Choroid plexus epithelial cell (primary cell): ENCODE data around the gene CYGB.

Source experiments
- DNase-seq: peaks from one replicate; pipeline ENCODE4 v3.0.0-alpha.2; 2010; ENCODE audit warnings: low read depth
- H3K4me3 ChIP-seq: 2 replicates; pipeline ENCODE4 v1.5.1; 2011; ENCODE audit warnings: low read depth, mild to moderate bottlenecking, control low read depth, low read length, moderate library complexity
- TF ChIP-seq, protein P1 (sequence below): conservative IDR thresholded peaks from 2 replicates; pipeline ENCODE4 v1.5.1; 2011; ENCODE audit warnings: low read depth, mild to moderate bottlenecking, control low read depth, inconsistent platforms, low read length, moderate library complexity

Gene CYGB

DNA sequence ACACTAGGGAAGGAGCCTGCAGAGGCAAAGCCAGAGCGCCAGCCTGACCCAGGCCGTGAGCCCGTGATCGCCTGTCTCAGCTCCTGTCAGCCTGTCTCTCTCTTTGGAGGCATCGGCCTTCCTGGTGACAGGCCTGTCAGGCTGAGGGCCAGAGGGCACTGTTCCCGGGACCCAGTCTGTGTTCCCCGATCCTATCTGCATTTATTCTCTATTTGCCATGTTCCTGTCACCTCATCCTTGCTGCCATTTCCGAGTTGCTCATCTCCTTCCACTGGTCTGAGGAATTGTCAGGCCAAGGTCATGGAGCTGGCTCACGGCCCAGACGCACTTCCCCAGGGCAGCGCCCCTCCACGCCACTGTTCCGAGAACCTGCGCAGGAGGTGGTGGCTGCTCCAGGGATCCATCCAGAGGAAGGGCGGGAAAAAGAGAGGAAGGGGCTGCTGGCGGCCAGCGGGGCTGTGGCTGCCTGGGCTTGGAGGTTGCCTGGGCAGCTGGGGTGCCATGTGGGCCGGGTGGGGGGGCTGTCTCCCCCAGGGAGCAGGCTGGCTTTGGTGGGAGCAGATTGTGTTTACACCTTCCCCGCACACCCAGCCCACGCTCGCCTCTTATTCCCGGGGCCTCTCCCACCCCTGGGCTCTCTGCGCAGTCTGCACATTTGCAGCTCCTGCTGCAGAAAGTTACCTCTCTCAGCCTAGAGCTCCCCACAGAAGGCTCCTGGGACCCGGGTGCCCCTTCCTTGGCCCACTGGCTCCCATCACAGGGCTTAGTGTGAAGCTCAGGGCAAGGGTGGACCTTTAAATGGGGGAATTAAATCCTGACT lies 7.2 kb upstream of the CYGB start:
- TF ChIP-seq, protein P1, sequence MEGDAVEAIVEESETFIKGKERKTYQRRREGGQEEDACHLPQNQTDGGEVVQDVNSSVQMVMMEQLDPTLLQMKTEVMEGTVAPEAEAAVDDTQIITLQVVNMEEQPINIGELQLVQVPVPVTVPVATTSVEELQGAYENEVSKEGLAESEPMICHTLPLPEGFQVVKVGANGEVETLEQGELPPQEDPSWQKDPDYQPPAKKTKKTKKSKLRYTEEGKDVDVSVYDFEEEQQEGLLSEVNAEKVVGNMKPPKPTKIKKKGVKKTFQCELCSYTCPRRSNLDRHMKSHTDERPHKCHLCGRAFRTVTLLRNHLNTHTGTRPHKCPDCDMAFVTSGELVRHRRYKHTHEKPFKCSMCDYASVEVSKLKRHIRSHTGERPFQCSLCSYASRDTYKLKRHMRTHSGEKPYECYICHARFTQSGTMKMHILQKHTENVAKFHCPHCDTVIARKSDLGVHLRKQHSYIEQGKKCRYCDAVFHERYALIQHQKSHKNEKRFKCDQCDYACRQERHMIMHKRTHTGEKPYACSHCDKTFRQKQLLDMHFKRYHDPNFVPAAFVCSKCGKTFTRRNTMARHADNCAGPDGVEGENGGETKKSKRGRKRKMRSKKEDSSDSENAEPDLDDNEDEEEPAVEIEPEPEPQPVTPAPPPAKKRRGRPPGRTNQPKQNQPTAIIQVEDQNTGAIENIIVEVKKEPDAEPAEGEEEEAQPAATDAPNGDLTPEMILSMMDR = no peak
- H3K4me3 ChIP-seq = no peak overlapping the region
- no peak for DNase-seq

DNA sequence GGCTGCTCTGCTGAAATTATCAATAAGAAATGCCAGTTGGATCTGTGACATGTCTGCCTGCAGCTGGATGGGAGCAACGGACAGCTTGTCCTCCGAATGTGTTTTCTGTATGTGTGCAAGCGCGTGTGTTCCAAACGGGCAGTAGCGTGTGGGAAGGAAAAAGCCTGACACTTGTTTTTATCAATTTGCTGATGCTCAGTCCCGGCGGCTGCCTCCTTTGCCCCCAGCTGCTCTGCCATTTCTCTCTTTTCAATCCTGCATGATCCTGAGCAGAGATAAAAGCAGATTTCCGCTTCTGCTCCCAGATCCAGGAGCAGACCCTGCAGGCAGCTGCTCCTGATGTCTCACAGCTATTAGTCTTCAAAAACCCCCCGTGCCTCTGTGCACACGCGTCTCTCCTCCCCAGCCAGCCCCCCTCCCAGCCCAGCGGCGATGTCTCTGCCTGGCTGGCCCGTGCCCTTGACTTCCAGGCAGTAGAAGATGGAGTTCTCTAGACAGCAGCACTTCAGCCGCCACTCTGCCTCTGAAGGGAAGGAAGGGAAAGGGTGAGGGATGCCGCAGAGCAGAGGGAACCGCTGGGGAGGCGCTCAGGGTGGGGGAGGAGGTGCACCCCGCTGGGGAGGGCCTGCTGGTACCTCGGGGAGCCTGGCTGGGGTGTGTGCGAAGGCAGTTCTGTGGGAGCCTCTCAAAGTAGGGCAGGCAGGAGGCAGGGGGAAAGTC lies 6.5 kb upstream of the CYGB start:
- DNase-seq = peak; percentile 29
- no peak overlapping the region for H3K4me3 ChIP-seq
- TF ChIP-seq, protein P1 = no peak

DNA sequence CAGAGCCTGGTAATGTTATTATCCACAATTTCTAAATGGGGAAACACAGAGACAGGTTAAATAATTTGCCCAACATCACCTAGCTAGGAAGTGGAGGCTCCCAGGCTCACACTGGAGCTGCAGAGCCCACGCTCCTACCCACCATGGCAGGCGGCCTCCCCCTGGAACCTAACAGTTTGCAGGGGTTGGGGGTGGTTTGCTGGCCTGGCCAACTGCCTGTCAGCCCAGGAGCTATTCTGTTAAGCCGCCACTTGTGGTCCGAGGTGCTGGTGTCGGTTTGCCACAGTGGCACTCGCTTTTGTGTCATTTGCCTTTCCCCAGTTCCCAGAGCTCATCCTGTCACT lies 5.9 kb upstream of the CYGB start:
- no peak overlapping the region for H3K4me3 ChIP-seq
- TF ChIP-seq, protein P1 = no peak
- no peak for DNase-seq

GRCh38 chr17:76542984-76543383 lies 5.5 kb upstream of the CYGB start:
- TF ChIP-seq, protein P1 = no peak
- no peak for DNase-seq
- H3K4me3 ChIP-seq = no peak overlapping the region

DNA sequence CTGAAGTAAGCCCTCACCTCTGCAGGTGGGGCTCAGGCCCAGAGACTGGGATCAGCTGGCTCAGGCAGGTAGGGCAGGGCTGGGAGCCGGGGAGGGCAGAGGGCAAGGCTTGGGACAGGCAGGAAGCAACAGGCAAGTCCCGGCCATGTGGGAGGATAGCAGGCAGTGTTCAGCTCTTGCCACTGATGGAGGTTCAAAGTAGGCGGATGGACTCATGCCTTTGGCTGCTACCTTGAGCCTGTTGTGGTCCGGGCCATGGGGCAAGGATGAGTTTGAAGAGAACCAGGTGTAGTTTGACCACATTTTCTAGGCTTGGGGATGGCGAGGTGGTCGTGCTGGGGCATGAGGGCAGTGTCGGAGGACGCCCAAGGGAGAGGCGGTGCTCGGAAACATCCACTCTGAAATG lies 5.1 kb upstream of the CYGB start:
- no peak overlapping the region for H3K4me3 ChIP-seq
- DNase-seq = no peak
- TF ChIP-seq, protein P1 = no peak

- DNase-seq = no peak
- TF ChIP-seq, protein P1 = no peak
- H3K4me3 ChIP-seq = no peak overlapping the region
These were observed 4.4 kb upstream of the CYGB start for GRCh38 chr17:76541739-76542454.
